H1 (cell line): ENCODE data around the gene NFYA. TPM values are rescaled to one million over a fixed set of nuclear protein-coding genes. Genes with fewer than 3 reads are reported as not detected.

Experiments
- CTCF ChIA-PET: fragments of 300-600 bp; sonication (Branson Sonifier 250); formaldehyde crosslinking; loops from one replicate; lab custom pipeline; 2021; ENCODE audit not compliant: partially characterized antibody; lab: Charles Lee
- POLR2A ChIA-PET: fragments of 300-600 bp; sonication (Branson Sonifier 250); formaldehyde crosslinking; loops from one replicate; lab custom pipeline; 2021; ENCODE audit warnings: inconsistent platforms; ENCODE audit not compliant: partially characterized antibody; lab: Charles Lee
- DNase-seq, 2 experiments: peaks; one replicate each; pipeline versions ENCODE4 v3.0.0 to v3.0.0-alpha.2; 2010 to 2022; ENCODE audit warnings: low spot score in 2 of 2, low read depth in 1 of 2, mixed read lengths in 1 of 2
- FAIRE-seq: peaks from 2 replicates; lab custom pipeline; 2011; peaks lifted over from hg19 to GRCh38; lab: Jason Lieb, UNC
- H2AFZ ChIP-seq: 2 replicates; pipeline ENCODE4 v1.8.1; 2012; ENCODE audit warnings: low read length, inconsistent platforms
- H2AK5ac ChIP-seq: 2 replicates; pipeline ENCODE4 v1.6.1; 2013; ENCODE audit warnings: low read depth, low read length
- H2BK120ac ChIP-seq: replicated peaks from 2 replicates; pipeline ENCODE3; 2013; ENCODE audit warnings: low read depth, low read length, inconsistent platforms
- H2BK12ac ChIP-seq: 2 replicates; pipeline ENCODE4 v1.6.1; 2013; ENCODE audit warnings: low read depth, low read length
- H2BK15ac ChIP-seq: 2 replicates; pipeline ENCODE4 v1.6.1; 2013; ENCODE audit warnings: low read length
- H2BK20ac ChIP-seq: 2 replicates; pipeline ENCODE4 v1.6.1; 2013; ENCODE audit warnings: low read length
- H2BK5ac ChIP-seq: 2 replicates; pipeline ENCODE4 v1.6.1; 2013; ENCODE audit warnings: low read depth, low read length
- H3K14ac ChIP-seq: 2 replicates; pipeline ENCODE4 v1.6.1; 2013; ENCODE audit warnings: inconsistent platforms; ENCODE audit not compliant: insufficient read length
- H3K18ac ChIP-seq: 2 replicates; pipeline ENCODE4 v1.6.1; 2013; ENCODE audit warnings: low read length; ENCODE audit errors: extremely low read depth
- H3K23ac ChIP-seq: 2 replicates; pipeline ENCODE4 v1.6.1; 2013; ENCODE audit warnings: inconsistent platforms; ENCODE audit not compliant: insufficient read length
- H3K23me2 ChIP-seq: 2 replicates; pipeline ENCODE4 v1.6.1; 2013; ENCODE audit warnings: low read depth, low read length
- H3K27ac ChIP-seq: 2 replicates; pipeline ENCODE4 v1.6.1; 2011; ENCODE audit warnings: low read depth, low read length, inconsistent platforms
- H3K27me3 ChIP-seq, 4 experiments: replicated peaks in 1 of 4; 1 replicate in 1 of 4; 2 replicates in 3 of 4; pipeline versions ENCODE4 v1.6.1 to v1.8.1; 2011 to 2013; ENCODE audit warnings: low read length in 3 of 4, mild to moderate bottlenecking in 3 of 4, inconsistent platforms in 2 of 4, mixed read lengths in 2 of 4, moderate library complexity in 1 of 4; ENCODE audit not compliant: control insufficient read depth in 3 of 4, insufficient read depth in 3 of 4; ENCODE audit errors: extremely low read depth in 1 of 4
- H3K36me3 ChIP-seq, 4 experiments: 2 replicates each; pipeline versions ENCODE4 v1.6.1 to v1.8.1; 2011 to 2013; ENCODE audit warnings: mild to moderate bottlenecking in 4 of 4, low read length in 3 of 4, moderate library complexity in 2 of 4, control low read depth in 1 of 4, inconsistent platforms in 1 of 4; ENCODE audit not compliant: insufficient read depth in 4 of 4, control insufficient read depth in 2 of 4
- H3K4ac ChIP-seq: replicated peaks from 2 replicates; pipeline ENCODE3; 2013; ENCODE audit warnings: low read length, low read depth, mixed read lengths, inconsistent platforms; ENCODE audit not compliant: insufficient read length
- H3K4me1 ChIP-seq, 4 experiments: replicated peaks in 1 of 4; 1 replicate in 1 of 4; 2 replicates in 3 of 4; pipeline versions ENCODE4 v1.6.1 to v1.8.1; 2011 to 2013; ENCODE audit warnings: low read length in 3 of 4, inconsistent platforms in 2 of 4, mixed read lengths in 1 of 4; ENCODE audit not compliant: insufficient read depth in 4 of 4, control insufficient read depth in 3 of 4
- H3K4me2 ChIP-seq, 2 experiments: 2 replicates each; pipeline versions ENCODE4 v1.6.1 to v1.8.1; 2011 to 2013; ENCODE audit warnings: low read depth in 2 of 2, low read length in 2 of 2, control low read depth in 1 of 2, inconsistent platforms in 1 of 2, mild to moderate bottlenecking in 1 of 2; ENCODE audit not compliant: insufficient read depth in 1 of 2
- H3K4me3 ChIP-seq, 4 experiments: fragments of 200-600, 300-600 bp in 1 of 4; sonication (generic), shearing (Covaris generic), sonication (Bioruptor Twin) in 1 of 4; 2 replicates each; pipeline versions ENCODE4 v1.5.1 to v1.8.1; 2011 to 2016; ENCODE audit warnings: low read length in 4 of 4, low read depth in 3 of 4, control low read depth in 2 of 4, inconsistent platforms in 2 of 4, mild to moderate bottlenecking in 2 of 4, mixed read lengths in 1 of 4, moderate library complexity in 1 of 4; ENCODE audit not compliant: insufficient read depth in 2 of 4; ENCODE audit errors: extremely low read depth in 1 of 4
- H3K56ac ChIP-seq: replicated peaks from 2 replicates; pipeline ENCODE3; 2013; ENCODE audit warnings: low read depth, mild to moderate bottlenecking, mixed read lengths, low read length, inconsistent platforms; ENCODE audit not compliant: insufficient read length
- H3K79me1 ChIP-seq: 2 replicates; pipeline ENCODE4 v1.6.1; 2013; ENCODE audit warnings: low read depth, low read length, control low read depth
- H3K79me2 ChIP-seq, 2 experiments: 2 replicates each; pipeline versions ENCODE4 v1.6.1 to v1.8.1; 2012 to 2013; ENCODE audit warnings: low read length in 2 of 2, mild to moderate bottlenecking in 2 of 2, inconsistent platforms in 1 of 2; ENCODE audit not compliant: insufficient read depth in 2 of 2, control insufficient read depth in 1 of 2
- H3K9ac ChIP-seq, 4 experiments: replicated peaks in 1 of 4; 1 replicate in 1 of 4; 2 replicates in 3 of 4; pipeline versions ENCODE4 v1.6.1 to v1.8.1; 2011 to 2013; ENCODE audit warnings: low read depth in 3 of 4, low read length in 3 of 4, control low read depth in 2 of 4, mild to moderate bottlenecking in 2 of 4, moderate library complexity in 2 of 4, inconsistent platforms in 1 of 4; ENCODE audit errors: extremely low read depth in 1 of 4
- H3K9me3 ChIP-seq, 2 experiments: 2 replicates each; pipeline versions ENCODE4 v1.6.1 to v1.8.1; 2012 to 2013; ENCODE audit warnings: mild to moderate bottlenecking in 2 of 2, moderate library complexity in 2 of 2, control low read depth in 1 of 2, inconsistent platforms in 1 of 2, low read depth in 1 of 2, low read length in 1 of 2, mixed read lengths in 1 of 2; ENCODE audit not compliant: insufficient read depth in 2 of 2
- H4K20me1 ChIP-seq, 2 experiments: replicated peaks in 1 of 2; 2 replicates each; pipeline versions ENCODE3 to v1.8.1; 2011 to 2013; ENCODE audit warnings: inconsistent platforms in 2 of 2, low read length in 2 of 2, mild to moderate bottlenecking in 1 of 2; ENCODE audit not compliant: insufficient read depth in 2 of 2, control insufficient read depth in 1 of 2
- H4K5ac ChIP-seq: 2 replicates; pipeline ENCODE4 v1.6.1; 2013; ENCODE audit warnings: low read length, low read depth, mixed read lengths, inconsistent platforms; ENCODE audit not compliant: insufficient read length
- H4K8ac ChIP-seq: 2 replicates; pipeline ENCODE4 v1.8.0; 2013; ENCODE audit warnings: mild to moderate bottlenecking, moderate library complexity, low read length, inconsistent platforms; ENCODE audit not compliant: insufficient read depth; ENCODE audit errors: extremely low read depth
- H4K91ac ChIP-seq: replicated peaks from 2 replicates; pipeline ENCODE3; 2013; ENCODE audit warnings: low read length, mixed read lengths, inconsistent platforms; ENCODE audit not compliant: insufficient read length
- CBX5 ChIP-seq: fragments of 300-800, 300-1000 bp; sonication (generic); IDR thresholded peaks from 2 replicates; pipeline ENCODE4 v1.7.1; 2016; ENCODE audit warnings: antibody characterized with exemption, low read length, low read depth
- CBX8 ChIP-seq: fragments of 300-800, 300-1000 bp; sonication (generic); IDR thresholded peaks from 2 replicates; pipeline ENCODE4 v1.7.1; 2016; ENCODE audit warnings: low read depth, low read length, borderline replicate concordance
- CHD1 ChIP-seq: IDR thresholded peaks from 2 replicates; pipeline ENCODE4 v1.6.1; 2012; ENCODE audit warnings: low read depth, low read length, improper control_type of control experiment
- CTBP2 ChIP-seq: IDR thresholded peaks from 2 replicates; pipeline ENCODE4 v1.7.0; 2011; ENCODE audit warnings: borderline replicate concordance, mild to moderate bottlenecking, moderate library complexity, mixed read lengths, low read length; ENCODE audit not compliant: insufficient read depth, insufficient read length
- GABPA ChIP-seq: IDR thresholded peaks from 2 replicates; pipeline ENCODE4 v1.6.1; 2011; ENCODE audit warnings: mild to moderate bottlenecking, low read length, moderate library complexity, borderline replicate concordance; ENCODE audit not compliant: insufficient read depth
- NANOG ChIP-seq: IDR thresholded peaks from 2 replicates; pipeline ENCODE4 v1.6.1; 2011; ENCODE audit warnings: low read length, low read depth, mild to moderate bottlenecking, inconsistent platforms; ENCODE audit not compliant: insufficient read depth, poor library complexity, severe bottlenecking
- NRF1 ChIP-seq: IDR thresholded peaks from 2 replicates; pipeline ENCODE4 v1.6.1; 2011; ENCODE audit warnings: mild to moderate bottlenecking, low read depth, low read length, improper control_type of control experiment
- POU5F1 ChIP-seq: IDR thresholded peaks from 2 replicates; pipeline ENCODE4 v1.6.1; 2011; ENCODE audit warnings: low read depth, mild to moderate bottlenecking, low read length, moderate library complexity
- SIRT6 ChIP-seq: IDR thresholded peaks from one replicate; pipeline ENCODE4 v1.7.1; 2012; ENCODE audit warnings: low read length, inconsistent platforms
- USF2 ChIP-seq: IDR thresholded peaks from 2 replicates; pipeline ENCODE4 v1.6.1; 2011; ENCODE audit warnings: low read length, improper control_type of control experiment
- YY1 ChIP-seq: IDR thresholded peaks from 2 replicates; pipeline ENCODE4 v1.6.1; 2011; ENCODE audit warnings: low read depth, mild to moderate bottlenecking, low read length
- WGBS, 2 experiments: shearing (Covaris generic) in 1 of 2; methylation state at CpG; one replicate each; pipeline versions ENCODE4 v1.1.6 to v1.1.7; 2013 to 2015; ENCODE audit warnings: low lambda C conversion rate in 2 of 2, mixed read lengths in 2 of 2, inconsistent platforms in 1 of 2, low coverage in 1 of 2, missing lambda C conversion rate in 1 of 2; ENCODE audit not compliant: insufficient replicate concordance in 2 of 2, insufficient coverage in 1 of 2, insufficient read length in 1 of 2; ENCODE audit errors: extremely low coverage in 1 of 2, missing lambda C conversion rate in 1 of 2; 5-methylcytosine and 5-hydroxymethylcytosine counted together
- polyA plus RNA-seq, 7 experiments: library from polyadenylated mRNA; depleted of rRNA in 3 of 7; stranded (reverse) in 5 of 7; unstranded in 2 of 7; fragments of >200 nt in 5 of 7; fragments of 200-250 nt in 2 of 7; gene quantifications; 1 replicate in 5 of 7; 2 replicates in 1 of 7; 4 replicates in 1 of 7; pipeline versions ENCODE4 v1.2.1 to v1.2.3, GENCODE V29; 2011 to 2013; ENCODE audit warnings: missing spikeins in 2 of 7, mixed read lengths in 2 of 7
- total RNA-seq: library from RNA; stranded (reverse); fragmentation: NEBNext Ultra II Directional; extraction: Animal tissue kit (Norgen Biotek cat#: 25700); gene quantifications from 2 replicates; pipeline ENCODE4 v1.2.1, GENCODE V29; 2021
- TF ChIP-seq, protein P1 (sequence below): IDR thresholded peaks from 2 replicates; pipeline ENCODE4 v1.6.1; 2012; ENCODE audit warnings: inconsistent platforms

The NFYA gene
- total and polyA plus RNA-seq, 2 of the 8 experiments (the other 6 are each of a cell fraction or from before 2014, with no cell fraction given) = 19.8 to 33.7 TPM

DNA sequence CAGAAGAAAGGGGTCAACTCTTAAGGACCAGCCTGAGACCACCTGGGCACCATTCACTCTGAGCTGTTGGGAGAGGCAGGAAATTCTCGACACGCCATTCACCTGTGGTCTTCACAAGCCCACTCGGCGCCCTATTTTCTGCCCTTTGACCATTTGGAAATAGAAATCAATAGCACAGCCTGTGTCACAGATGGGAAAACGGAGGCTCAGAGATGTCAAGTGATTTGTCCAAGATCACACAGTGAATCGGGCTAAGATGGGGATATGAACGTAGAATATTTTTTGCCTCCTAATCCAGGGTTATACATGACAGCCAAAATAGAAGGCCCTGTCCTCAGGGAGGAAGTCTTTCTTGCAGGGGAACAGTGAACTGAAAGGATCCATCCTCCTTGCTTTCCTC, 22.8 kb upstream of the NFYA start:
- H3K56ac ChIP-seq = no peak overlapping the region
- no peak overlapping the region for H3K4me2 ChIP-seq
- H3K4ac ChIP-seq = no peak overlapping the region
- no peak overlapping the region for H3K27ac ChIP-seq
- no peak overlapping the region for H2BK20ac ChIP-seq
- no peak overlapping the region for H2BK15ac ChIP-seq
- no peak overlapping the region for H3K9ac ChIP-seq
- peaks cover 0 to 5% (median 0%) of the 10 kb centered on the region in 4 experiments; a peak in 2 of 7 replicates for H3K4me1 ChIP-seq
- ChIA-PET POLR2A (interaction anchor here (1.8 kb wide), 1 partner anchor 11 kb away, joined by 4 read pairs; the partner anchor contains the start of gene UNC5CL), CTCF (interaction anchor here (0.5 to 2.6 kb wide), 5 partner anchors 10 to 1731 kb away, joined by 3 to 18 read pairs (median 6); partner anchors contain the start of gene UNC5CL)
- H4K20me1 ChIP-seq = no peaks in the 10 kb centered on the region
- H2BK120ac ChIP-seq = no peak overlapping the region
- no peak overlapping the region for H3K18ac ChIP-seq
- FAIRE-seq (no peak), DNase-seq (peak in 1 of 2 experiments; percentile 35)
- H3K23ac ChIP-seq = no peak overlapping the region
- H3K27me3 ChIP-seq = no peaks in the 10 kb centered on the region
- no peak overlapping the region for H2AFZ ChIP-seq
- H4K91ac ChIP-seq = no peak overlapping the region
- H3K9me3 ChIP-seq = no peaks in the 10 kb centered on the region
- H4K5ac ChIP-seq = no peak overlapping the region
- no peak for TF ChIP-seq GABPA
- no peak for TF ChIP-seq SIRT6
- TF ChIP-seq CHD1 = no peak
- no peak for TF ChIP-seq NANOG
- TF ChIP-seq NRF1 = no peak
- TF ChIP-seq USF2 = no peak
- TF ChIP-seq CBX8 = no peak
- TF ChIP-seq, protein P1, sequence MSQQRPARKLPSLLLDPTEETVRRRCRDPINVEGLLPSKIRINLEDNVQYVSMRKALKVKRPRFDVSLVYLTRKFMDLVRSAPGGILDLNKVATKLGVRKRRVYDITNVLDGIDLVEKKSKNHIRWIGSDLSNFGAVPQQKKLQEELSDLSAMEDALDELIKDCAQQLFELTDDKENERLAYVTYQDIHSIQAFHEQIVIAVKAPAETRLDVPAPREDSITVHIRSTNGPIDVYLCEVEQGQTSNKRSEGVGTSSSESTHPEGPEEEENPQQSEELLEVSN = no peak
- no peak for TF ChIP-seq CTBP2
- no peak for TF ChIP-seq YY1
- no peak for TF ChIP-seq CBX5
- TF ChIP-seq POU5F1 = no peak
- H3K79me1 ChIP-seq = no peaks in the 10 kb centered on the region
- H2BK12ac ChIP-seq = no peak overlapping the region
- no peak overlapping the region for H4K8ac ChIP-seq
- no peaks in the 10 kb centered on the region for H3K79me2 ChIP-seq
- no peak overlapping the region for H2BK5ac ChIP-seq
- H3K4me3 ChIP-seq = no peak overlapping the region
- H2AK5ac ChIP-seq = no peak overlapping the region
- H3K14ac ChIP-seq = no peak overlapping the region
- H3K36me3 ChIP-seq = no peaks in the 10 kb centered on the region
- H3K23me2 ChIP-seq = no peaks in the 10 kb centered on the region
- WGBS, 2 experiments = 79% methylated on average over 7 of the region's 7 CpGs; no CpG with 5 or more reads in 1 of the 2 experiments
